Measurements from ENCODE around the gene DEFB129.

DNA sequence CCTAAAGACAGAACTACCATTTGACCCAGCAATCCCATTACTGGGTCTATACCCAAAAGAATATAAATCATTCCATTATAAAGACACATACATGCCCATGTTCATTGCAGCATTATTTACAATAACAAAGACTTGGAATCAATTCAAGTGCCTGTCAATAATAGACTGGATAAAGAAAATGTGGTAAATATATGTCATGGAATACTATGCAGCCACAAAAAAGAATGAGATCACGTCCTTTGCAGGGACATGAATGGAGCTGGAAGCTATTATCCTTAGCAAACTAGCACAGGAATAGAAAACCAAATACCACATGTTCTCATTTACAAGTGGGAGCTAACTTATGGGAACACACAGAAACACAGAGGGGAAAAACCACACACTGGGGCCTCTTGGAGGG is 28.8 kb upstream of the DEFB129 start:
- TF ChIP-seq EP300 (IDR thresholded peaks at IDR 0.05): no peak
- TF ChIP-seq, protein P1, sequence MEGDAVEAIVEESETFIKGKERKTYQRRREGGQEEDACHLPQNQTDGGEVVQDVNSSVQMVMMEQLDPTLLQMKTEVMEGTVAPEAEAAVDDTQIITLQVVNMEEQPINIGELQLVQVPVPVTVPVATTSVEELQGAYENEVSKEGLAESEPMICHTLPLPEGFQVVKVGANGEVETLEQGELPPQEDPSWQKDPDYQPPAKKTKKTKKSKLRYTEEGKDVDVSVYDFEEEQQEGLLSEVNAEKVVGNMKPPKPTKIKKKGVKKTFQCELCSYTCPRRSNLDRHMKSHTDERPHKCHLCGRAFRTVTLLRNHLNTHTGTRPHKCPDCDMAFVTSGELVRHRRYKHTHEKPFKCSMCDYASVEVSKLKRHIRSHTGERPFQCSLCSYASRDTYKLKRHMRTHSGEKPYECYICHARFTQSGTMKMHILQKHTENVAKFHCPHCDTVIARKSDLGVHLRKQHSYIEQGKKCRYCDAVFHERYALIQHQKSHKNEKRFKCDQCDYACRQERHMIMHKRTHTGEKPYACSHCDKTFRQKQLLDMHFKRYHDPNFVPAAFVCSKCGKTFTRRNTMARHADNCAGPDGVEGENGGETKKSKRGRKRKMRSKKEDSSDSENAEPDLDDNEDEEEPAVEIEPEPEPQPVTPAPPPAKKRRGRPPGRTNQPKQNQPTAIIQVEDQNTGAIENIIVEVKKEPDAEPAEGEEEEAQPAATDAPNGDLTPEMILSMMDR (IDR thresholded peaks at IDR 0.05): no peak
- no peak for TF ChIP-seq POLR2AphosphoS5 (IDR thresholded peaks at IDR 0.05)
- no peak for TF ChIP-seq POLR2A (IDR thresholded peaks at IDR 0.05)
